Activated CD8-positive, alpha-beta memory T cell treated with anti-CD3 and anti-CD28 coated beads, Interleukin-2, amount 10 ng/mL, durations not matched to agents 7 days and 5 days (primary cell): ENCODE measurements around the gene CXCL14. TPM values are rescaled to one million over a fixed set of nuclear protein-coding genes. Genes with fewer than 3 reads are reported as not detected.
A peak's percentile ranks its signal among the peaks of the same experiment; 100 is the strongest.

ENCODE experiments used
- ATAC-seq: fragments of 150-1000 bp; cut with Tn5 transposase; one replicate; pipeline ENCODE4 v1.10.0; 2021; ENCODE audit warnings: moderate library complexity
- CTCF ChIA-PET: fragments of 350-600 bp; sonication (Branson Sonifier 250); formaldehyde crosslinking; loops from one replicate; lab custom pipeline; 2021; ENCODE audit warnings: antibody characterized with exemption; lab: Charles Lee
- DNase-seq: peaks from one replicate; pipeline ENCODE4 v3.0.0-alpha.2; 2020
- H3K27ac Mint-ChIP-seq: one replicate; pipeline ENCODE4 v1.8.0; 2021; ENCODE audit warnings: mild to moderate bottlenecking, mixed read lengths
- H3K27me3 Mint-ChIP-seq: one replicate; pipeline ENCODE4 v1.8.0; 2021; ENCODE audit warnings: mixed read lengths
- H3K36me3 Mint-ChIP-seq: one replicate; pipeline ENCODE4 v1.8.0; 2021; ENCODE audit warnings: mild to moderate bottlenecking, mixed read lengths
- H3K4me1 Mint-ChIP-seq: one replicate; pipeline ENCODE4 v1.8.0; 2021; ENCODE audit warnings: mixed read lengths
- H3K4me3 Mint-ChIP-seq: one replicate; pipeline ENCODE4 v1.8.0; 2021; ENCODE audit warnings: mild to moderate bottlenecking, moderate library complexity, mixed read lengths
- H3K9me3 Mint-ChIP-seq: one replicate; pipeline ENCODE4 v1.8.0; 2022; ENCODE audit warnings: low read depth, mixed read lengths
- total RNA-seq, 2 experiments: library from RNA; stranded (reverse); gene quantifications; one replicate each; pipeline ENCODE4 v1.2.3, GENCODE V29; 2021

Gene CXCL14
- total RNA-seq, 2 experiments from 2014 or later, result not detected

GRCh38 chr5:135559354-135559753 lies 19.4 kb downstream of the CXCL14 start:
- H3K9me3 Mint-ChIP-seq, result no peaks in the 10 kb centered on the region
- DNase-seq, result no peak
- H3K27ac Mint-ChIP-seq, result no peak overlapping the region
- H3K4me3 Mint-ChIP-seq, result no peak overlapping the region
- H3K36me3 Mint-ChIP-seq, result no peaks in the 10 kb centered on the region
- H3K27me3 Mint-ChIP-seq, result peaks cover 42% of the 10 kb centered on the region
- ATAC-seq, result no peak
- CTCF ChIA-PET, result interaction anchor here (0.6 to 2.7 kb wide), 7 partner anchors 9 to 271 kb away, joined by 3 to 27 read pairs (median 3); no protein-coding TSS in a partner anchor
- H3K4me1 Mint-ChIP-seq, result peaks cover 4% of the 10 kb centered on the region

- Mint-ChIP-seq H3K9me3 (no peaks in the 10 kb centered on the region), H3K4me1 (peaks cover 4% of the 10 kb centered on the region), H3K4me3 (no peak overlapping the region), H3K27me3 (peaks cover 48% of the 10 kb centered on the region), H3K27ac (no peak overlapping the region), H3K36me3 (no peaks in the 10 kb centered on the region)
- no peak for ATAC-seq
- CTCF ChIA-PET, result interaction anchor here (1.2 to 11.4 kb wide), 8 partner anchors 7 to 273 kb away, joined by 4 to 350 read pairs (median 5); no protein-coding TSS in a partner anchor
- no peak for DNase-seq
These were observed 21.5 kb downstream of the CXCL14 start for GRCh38 chr5:135557076-135557838.

GRCh38 chr5:135556620-135557019 lies 22.2 kb downstream of the CXCL14 start:
- Mint-ChIP-seq H3K36me3 (no peaks in the 10 kb centered on the region), H3K27me3 (peaks cover 53% of the 10 kb centered on the region), H3K9me3 (no peaks in the 10 kb centered on the region), H3K4me3 (no peak overlapping the region), H3K4me1 (peaks cover 4% of the 10 kb centered on the region), H3K27ac (no peak overlapping the region)
- ATAC-seq, result no peak
- no peak for DNase-seq
- CTCF ChIA-PET, result interaction anchor here (8.5 to 11.4 kb wide), 2 partner anchors 8 to 96 kb away, joined by 137 to 350 read pairs; no protein-coding TSS in a partner anchor

- Mint-ChIP-seq H3K36me3 (no peaks in the 10 kb centered on the region), H3K4me1 (no peaks in the 10 kb centered on the region), H3K27ac (no peak overlapping the region), H3K4me3 (no peak overlapping the region), H3K27me3 (peaks cover 56% of the 10 kb centered on the region), H3K9me3 (no peaks in the 10 kb centered on the region)
- ATAC-seq (no peak), DNase-seq (no peak)
- CTCF ChIA-PET, result interaction anchor here (0.9 to 11.4 kb wide), 3 partner anchors 9 to 95 kb away, joined by 6 to 350 read pairs (median 137); no protein-coding TSS in a partner anchor
These were observed 23.3 kb downstream of the CXCL14 start for GRCh38 chr5:135555530-135555929.

- Mint-ChIP-seq H3K27ac (no peak overlapping the region), H3K4me3 (no peak overlapping the region), H3K9me3 (no peaks in the 10 kb centered on the region), H3K27me3 (peaks cover 61% of the 10 kb centered on the region), H3K4me1 (no peaks in the 10 kb centered on the region), H3K36me3 (no peaks in the 10 kb centered on the region)
- ATAC-seq (no peak), DNase-seq (no peak)
- CTCF ChIA-PET, result interaction anchor here (1.0 to 11.4 kb wide), 5 partner anchors 10 to 128 kb away, joined by 3 to 350 read pairs (median 8); no protein-coding TSS in a partner anchor
These were observed 24.9 kb downstream of the CXCL14 start for GRCh38 chr5:135553688-135554462.

GRCh38 chr5:135551593-135552447 lies 27.0 kb downstream of the CXCL14 start:
- H3K4me1 Mint-ChIP-seq, result no peaks in the 10 kb centered on the region
- DNase-seq (peak; percentile 78), ATAC-seq (peak; percentile 85)
- CTCF ChIA-PET, result interaction anchor here (0.6 to 11.4 kb wide), 21 partner anchors 9 to 278 kb away, joined by 3 to 350 read pairs (median 4); no protein-coding TSS in a partner anchor
- no peaks in the 10 kb centered on the region for H3K9me3 Mint-ChIP-seq
- H3K36me3 Mint-ChIP-seq, result no peaks in the 10 kb centered on the region
- peaks cover 63% of the 10 kb centered on the region for H3K27me3 Mint-ChIP-seq
- no peak overlapping the region for H3K27ac Mint-ChIP-seq
- H3K4me3 Mint-ChIP-seq, result no peak overlapping the region

- H3K4me1 Mint-ChIP-seq, result no peaks in the 10 kb centered on the region
- no peak for DNase-seq
- no peaks in the 10 kb centered on the region for H3K36me3 Mint-ChIP-seq
- no peak for ATAC-seq
- no peak overlapping the region for H3K4me3 Mint-ChIP-seq
- H3K27me3 Mint-ChIP-seq, result peaks cover 70% of the 10 kb centered on the region
- CTCF ChIA-PET, result interaction anchor here (1.3 to 11.4 kb wide), 6 partner anchors 9 to 89 kb away, joined by 3 to 350 read pairs (median 8); no protein-coding TSS in a partner anchor
- H3K9me3 Mint-ChIP-seq, result no peaks in the 10 kb centered on the region
- no peak overlapping the region for H3K27ac Mint-ChIP-seq
These were observed 29.4 kb downstream of the CXCL14 start for GRCh38 chr5:135549413-135549812.

GRCh38 chr5:135547590-135548254 lies 31.1 kb downstream of the CXCL14 start:
- no peak overlapping the region for H3K4me3 Mint-ChIP-seq
- peaks cover 5% of the 10 kb centered on the region for H3K36me3 Mint-ChIP-seq
- no peak overlapping the region for H3K27ac Mint-ChIP-seq
- ATAC-seq, result no peak
- CTCF ChIA-PET, result interaction anchor here (2.0 to 11.4 kb wide), 2 partner anchors 13 to 87 kb away, joined by 5 to 350 read pairs; no protein-coding TSS in a partner anchor
- H3K27me3 Mint-ChIP-seq, result peaks cover 75% of the 10 kb centered on the region
- peaks cover 10% of the 10 kb centered on the region for H3K4me1 Mint-ChIP-seq
- no peaks in the 10 kb centered on the region for H3K9me3 Mint-ChIP-seq
- no peak for DNase-seq

GRCh38 chr5:135546912-135547311 lies 31.9 kb downstream of the CXCL14 start:
- peaks cover 10% of the 10 kb centered on the region for H3K4me1 Mint-ChIP-seq
- H3K9me3 Mint-ChIP-seq, result no peaks in the 10 kb centered on the region
- no peak overlapping the region for H3K27ac Mint-ChIP-seq
- CTCF ChIA-PET, result interaction anchor here (0.9 to 11.4 kb wide), 3 partner anchors 14 to 86 kb away, joined by 3 to 350 read pairs (median 5); no protein-coding TSS in a partner anchor
- ATAC-seq, result no peak
- H3K36me3 Mint-ChIP-seq, result peaks cover 5% of the 10 kb centered on the region
- no peak overlapping the region for H3K4me3 Mint-ChIP-seq
- no peak for DNase-seq
- H3K27me3 Mint-ChIP-seq, result peaks cover 81% of the 10 kb centered on the region

- Mint-ChIP-seq H3K4me1 (peaks cover 10% of the 10 kb centered on the region), H3K27ac (no peak overlapping the region), H3K36me3 (peaks cover 5% of the 10 kb centered on the region), H3K4me3 (no peak overlapping the region), H3K9me3 (no peaks in the 10 kb centered on the region), H3K27me3 (peaks cover 85% of the 10 kb centered on the region)
- ATAC-seq (no peak), DNase-seq (no peak)
- CTCF ChIA-PET, result interaction anchor here (0.9 to 11.4 kb wide), 3 partner anchors 15 to 85 kb away, joined by 3 to 350 read pairs (median 5); no protein-coding TSS in a partner anchor
These were observed 32.7 kb downstream of the CXCL14 start for GRCh38 chr5:135546101-135546500.

GRCh38 chr5:135545099-135545498 lies 33.7 kb downstream of the CXCL14 start:
- Mint-ChIP-seq H3K4me1 (peaks cover 10% of the 10 kb centered on the region), H3K4me3 (peak overlapping the region; percentile 86), H3K9me3 (no peaks in the 10 kb centered on the region), H3K27me3 (peaks cover 91% of the 10 kb centered on the region), H3K27ac (no peak overlapping the region), H3K36me3 (peaks cover 5% of the 10 kb centered on the region)
- ATAC-seq (no peak), DNase-seq (no peak)
- CTCF ChIA-PET, result interaction anchor here (1.1 kb wide), 1 partner anchor 83 kb away, joined by 3 read pairs; no protein-coding TSS in a partner anchor
